ENCODE measurements around the gene DCDC2B.

- TF ChIP-seq CTCF (IDR thresholded peaks at IDR 0.05) (no peak), POLR2A (IDR thresholded peaks at IDR 0.05) (no peak)
These were observed 15.4 kb downstream of the DCDC2B start for GRCh38 chr1:32224285-32224684.

All from tibial nerve (tissue), 3 donors.